GM12878 (cell line): Measurements from ENCODE around the gene TBC1D19. TPM values are rescaled to one million over a fixed set of nuclear protein-coding genes. Genes with fewer than 3 reads are reported as not detected.

Experiments used
- CEBPB ChIP-seq, 2 experiments: fragments of 150-350 bp in 1 of 2; IDR thresholded peaks; 2 replicates each; pipeline ENCODE4 v1.6.1; 2012 to 2014; ENCODE audit warnings: low read depth in 2 of 2, low read length in 2 of 2, borderline replicate concordance in 1 of 2, inconsistent platforms in 1 of 2
- CEBPZ ChIP-seq: fragments of 150-350 bp; IDR thresholded peaks from 2 replicates; pipeline ENCODE4 v1.6.1; 2016; ENCODE audit warnings: low read depth, low read length
- CHD4 ChIP-seq: fragments of 200-600 bp; sonication (generic); IDR thresholded peaks from 2 replicates; pipeline ENCODE4 v1.6.1; 2016; ENCODE audit warnings: mild to moderate bottlenecking
- EED ChIP-seq: sonication (generic); IDR thresholded peaks from 2 replicates; pipeline ENCODE4 v1.6.1; 2016; ENCODE audit warnings: antibody characterized with exemption, low read depth
- ESRRA ChIP-seq: IDR thresholded peaks from 2 replicates; pipeline ENCODE4 v1.6.1; 2012; ENCODE audit warnings: mild to moderate bottlenecking, low read length, improper control_type of control experiment
- GABPA ChIP-seq: IDR thresholded peaks from 2 replicates; pipeline ENCODE4 v1.6.1; 2014; ENCODE audit warnings: antibody characterized with exemption, low read depth, mild to moderate bottlenecking, inconsistent platforms
- IRF4 ChIP-seq: IDR thresholded peaks from 2 replicates; pipeline ENCODE4 v1.6.1; 2011; ENCODE audit warnings: low read depth, low read length
- KDM1A ChIP-seq: fragments of 200-600 bp; sonication (generic); IDR thresholded peaks from 2 replicates; pipeline ENCODE4 v1.6.1; 2016; ENCODE audit warnings: borderline replicate concordance
- KLF5 ChIP-seq: fragments of 450-650 bp; IDR thresholded peaks from 2 replicates; pipeline ENCODE4 v1.6.1; 2014; ENCODE audit warnings: mild to moderate bottlenecking; ENCODE audit not compliant: partially characterized antibody
- MTA2 ChIP-seq: fragments of 450-650 bp; IDR thresholded peaks from 2 replicates; pipeline ENCODE4 v1.6.1; 2016; ENCODE audit warnings: low read depth, mild to moderate bottlenecking, moderate library complexity
- MXI1 ChIP-seq: fragments of 150-350 bp; IDR thresholded peaks from 2 replicates; pipeline ENCODE4 v1.6.1; 2011; ENCODE audit warnings: low read depth, mild to moderate bottlenecking, inconsistent platforms, low read length, improper control_type of control experiment
- MYC ChIP-seq: IDR thresholded peaks from 2 replicates; pipeline ENCODE4 v1.6.1; 2011; ENCODE audit warnings: mild to moderate bottlenecking, low read length, moderate library complexity, inconsistent platforms; ENCODE audit not compliant: insufficient read depth, insufficient replicate concordance, insufficient read length, severe bottlenecking
- NRF1 ChIP-seq: conservative IDR thresholded peaks from 2 replicates; pipeline ENCODE4 v1.6.1; 2011; ENCODE audit warnings: mild to moderate bottlenecking, low read depth, low read length, improper control_type of control experiment
- RAD51 ChIP-seq: fragments of 450-650 bp; IDR thresholded peaks from 2 replicates; pipeline ENCODE4 v1.6.1; 2016; ENCODE audit warnings: moderate library complexity, mild to moderate bottlenecking, inconsistent platforms
- REST ChIP-seq: IDR thresholded peaks from 2 replicates; pipeline ENCODE4 v1.6.1; 2012; ENCODE audit warnings: mild to moderate bottlenecking, low read depth, low read length
- RUNX3 ChIP-seq: IDR thresholded peaks from 2 replicates; pipeline ENCODE4 v1.6.1; 2012; ENCODE audit warnings: low read length, inconsistent platforms
- SMAD1 ChIP-seq: fragments of 450-650 bp; IDR thresholded peaks from 2 replicates; pipeline ENCODE4 v1.6.1; 2018; ENCODE audit warnings: mild to moderate bottlenecking, low read depth; ENCODE audit not compliant: partially characterized antibody
- SMAD5 ChIP-seq: IDR thresholded peaks from 2 replicates; pipeline ENCODE4 v1.6.1; 2016; ENCODE audit warnings: antibody characterized with exemption, low read depth
- SMARCA5 ChIP-seq: fragments of 450-650 bp; IDR thresholded peaks from 2 replicates; pipeline ENCODE4 v1.6.1; 2017; ENCODE audit warnings: mild to moderate bottlenecking
- STAT3 ChIP-seq: IDR thresholded peaks from 2 replicates; pipeline ENCODE4 v1.6.1; 2011; ENCODE audit warnings: low read depth, low read length, improper control_type of control experiment
- TAF1 ChIP-seq: IDR thresholded peaks from 2 replicates; pipeline ENCODE4 v1.6.1; 2011; ENCODE audit warnings: mild to moderate bottlenecking, low read depth, low read length, borderline replicate concordance
- polyA plus RNA-seq, 11 experiments: library from polyadenylated mRNA; depleted of rRNA in 4 of 11; unstranded in 6 of 11; stranded (reverse) in 5 of 11; fragments of >200 nt; fragmentation: Nextera tagmentation in 4 of 11; fragmentation: Illumina TruSeq in 1 of 11; extraction: Ambion mirVana in 4 of 11; extraction: Trizol in 1 of 11; gene quantifications; 1 replicate in 1 of 11; 2 replicates in 10 of 11; pipeline versions ENCODE4 v1.2.1 to v1.2.3, GENCODE V29; 2011 to 2016; ENCODE audit warnings: inconsistent platforms in 2 of 11, missing spikeins in 2 of 11, low read depth in 1 of 11
- total RNA-seq, 4 experiments: library from RNA; depleted of rRNA in 3 of 4; stranded (reverse); fragments of >200 nt in 3 of 4; fragmentation: Illumina TruSeq in 1 of 4; extraction: Trizol in 1 of 4; gene quantifications; 2 replicates each; pipeline versions ENCODE4 v1.2.1 to v1.2.3, GENCODE V29; 2013 to 2021
- TF ChIP-seq, protein P1 (sequence below): IDR thresholded peaks from 2 replicates; pipeline ENCODE4 v1.6.1; 2012; ENCODE audit warnings: low read depth, low read length, improper control_type of control experiment
- TF ChIP-seq, protein P2 (sequence below): IDR thresholded peaks from 2 replicates; pipeline ENCODE4 v1.6.1; 2012; ENCODE audit warnings: low read depth, low read length, improper control_type of control experiment
- TF ChIP-seq, protein P3 (sequence below): fragments of 450-650 bp; IDR thresholded peaks from 2 replicates; pipeline ENCODE4 v1.6.1; 2016; ENCODE audit warnings: mild to moderate bottlenecking

TBC1D19 gene
- total and polyA plus RNA-seq, 10 of the 15 experiments (the other 5 are each of a cell fraction or from before 2014, with no cell fraction given): 0.29 to 3.9 (median 2.1) TPM

- TF ChIP-seq REST (0 out of 2 replicates have a peak, but pooled peaks have one; percentile 25), NRF1 (no peak), SMAD1 (no peak), MTA2 (peak; percentile 89), CEBPB (IDR thresholded peaks at IDR 0.05; ENCODE audit: borderline replicate concordance in 1 of 2, low read depth in 2 of 2, low read length in 2 of 2) (peak in 1 of 2 experiments; percentile 87; a peak in 2 of 4 replicates), STAT3 (peak; percentile 89; the same call in 1 of the 2 replicates), ESRRA (no peak), CEBPZ (no peak), EED (peak; percentile 99), CHD4 (no peak), MXI1 (no peak), GABPA (peak; percentile 75), IRF4 (peak; percentile 99), SMARCA5 (no peak), KLF5 (no peak), RAD51 (peak; percentile 63), MYC (no peak), KDM1A (no peak), TAF1 (no peak), SMAD5 (no peak), RUNX3 (peak; percentile 99)
- TF ChIP-seq, protein P1, sequence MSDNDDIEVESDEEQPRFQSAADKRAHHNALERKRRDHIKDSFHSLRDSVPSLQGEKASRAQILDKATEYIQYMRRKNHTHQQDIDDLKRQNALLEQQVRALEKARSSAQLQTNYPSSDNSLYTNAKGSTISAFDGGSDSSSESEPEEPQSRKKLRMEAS: no peak
- TF ChIP-seq, protein P2, sequence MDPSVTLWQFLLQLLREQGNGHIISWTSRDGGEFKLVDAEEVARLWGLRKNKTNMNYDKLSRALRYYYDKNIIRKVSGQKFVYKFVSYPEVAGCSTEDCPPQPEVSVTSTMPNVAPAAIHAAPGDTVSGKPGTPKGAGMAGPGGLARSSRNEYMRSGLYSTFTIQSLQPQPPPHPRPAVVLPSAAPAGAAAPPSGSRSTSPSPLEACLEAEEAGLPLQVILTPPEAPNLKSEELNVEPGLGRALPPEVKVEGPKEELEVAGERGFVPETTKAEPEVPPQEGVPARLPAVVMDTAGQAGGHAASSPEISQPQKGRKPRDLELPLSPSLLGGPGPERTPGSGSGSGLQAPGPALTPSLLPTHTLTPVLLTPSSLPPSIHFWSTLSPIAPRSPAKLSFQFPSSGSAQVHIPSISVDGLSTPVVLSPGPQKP: no peak
- TF ChIP-seq, protein P3, sequence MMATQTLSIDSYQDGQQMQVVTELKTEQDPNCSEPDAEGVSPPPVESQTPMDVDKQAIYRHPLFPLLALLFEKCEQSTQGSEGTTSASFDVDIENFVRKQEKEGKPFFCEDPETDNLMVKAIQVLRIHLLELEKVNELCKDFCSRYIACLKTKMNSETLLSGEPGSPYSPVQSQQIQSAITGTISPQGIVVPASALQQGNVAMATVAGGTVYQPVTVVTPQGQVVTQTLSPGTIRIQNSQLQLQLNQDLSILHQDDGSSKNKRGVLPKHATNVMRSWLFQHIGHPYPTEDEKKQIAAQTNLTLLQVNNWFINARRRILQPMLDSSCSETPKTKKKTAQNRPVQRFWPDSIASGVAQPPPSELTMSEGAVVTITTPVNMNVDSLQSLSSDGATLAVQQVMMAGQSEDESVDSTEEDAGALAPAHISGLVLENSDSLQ: no peak
Observed at GRCh38 chr4:26746802-26747213, 162.9 kb downstream of the TBC1D19 start (continued).
